ENCODE data around the gene GSTO2.

DNA sequence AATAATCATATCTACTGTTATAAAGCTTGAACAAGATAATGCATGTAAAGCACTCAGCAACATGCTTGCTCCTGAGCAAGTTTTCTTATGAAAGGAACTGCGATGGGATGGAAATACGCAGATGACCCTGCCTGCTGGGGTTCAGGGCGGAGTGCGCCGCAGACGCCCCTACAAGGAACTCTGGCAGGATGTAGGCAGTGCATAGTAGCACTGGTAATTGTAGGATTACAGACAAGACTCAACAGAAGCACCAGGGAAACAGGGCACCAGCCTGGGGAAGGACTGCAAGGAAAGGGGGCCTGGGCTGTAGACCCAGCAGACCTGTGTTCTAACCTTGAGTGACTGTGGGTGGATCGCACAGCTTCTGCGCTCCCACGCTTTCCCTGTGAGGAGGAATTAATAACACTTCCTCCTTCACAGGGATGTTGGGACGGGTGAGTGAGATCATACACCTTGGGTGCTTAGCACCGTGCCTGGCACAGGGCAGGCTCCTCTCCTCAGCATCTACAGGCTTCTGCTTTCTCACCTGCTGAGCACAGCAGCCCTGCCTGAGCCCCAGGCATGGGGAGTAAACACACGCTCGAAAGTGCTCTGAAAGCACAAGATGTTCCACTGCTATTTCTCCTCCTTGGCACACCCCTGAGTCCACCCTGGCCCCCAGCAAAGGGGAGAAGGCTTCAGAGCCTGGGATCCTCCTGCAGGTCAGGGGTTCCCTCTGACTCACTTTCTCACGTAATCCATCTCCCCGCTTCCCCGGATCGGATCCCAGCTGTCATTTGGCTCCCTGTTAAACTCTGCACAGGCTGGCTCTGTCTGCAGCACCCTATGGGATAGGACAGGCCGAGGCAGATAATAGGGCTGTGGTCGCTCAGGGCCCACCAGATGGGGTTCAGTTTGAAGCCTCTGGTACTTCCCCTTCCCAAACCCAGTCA lies 50.1 kb downstream of the GSTO2 start:
- TF ChIP-seq NR2C2 (CRISPR knock-in tag; IDR thresholded peaks at IDR 0.05; ENCODE audit: borderline replicate concordance), result no peak
- TF ChIP-seq, protein P1, sequence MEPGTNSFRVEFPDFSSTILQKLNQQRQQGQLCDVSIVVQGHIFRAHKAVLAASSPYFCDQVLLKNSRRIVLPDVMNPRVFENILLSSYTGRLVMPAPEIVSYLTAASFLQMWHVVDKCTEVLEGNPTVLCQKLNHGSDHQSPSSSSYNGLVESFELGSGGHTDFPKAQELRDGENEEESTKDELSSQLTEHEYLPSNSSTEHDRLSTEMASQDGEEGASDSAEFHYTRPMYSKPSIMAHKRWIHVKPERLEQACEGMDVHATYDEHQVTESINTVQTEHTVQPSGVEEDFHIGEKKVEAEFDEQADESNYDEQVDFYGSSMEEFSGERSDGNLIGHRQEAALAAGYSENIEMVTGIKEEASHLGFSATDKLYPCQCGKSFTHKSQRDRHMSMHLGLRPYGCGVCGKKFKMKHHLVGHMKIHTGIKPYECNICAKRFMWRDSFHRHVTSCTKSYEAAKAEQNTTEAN (CRISPR knock-in tag; conservative IDR thresholded peaks at IDR 0.05), result no peak
- TF ChIP-seq RBM39 (IDR thresholded peaks at IDR 0.05; ENCODE audit: low read depth, low read length, poor library complexity, severe bottlenecking), result no peak
- TF ChIP-seq TCF12 (IDR thresholded peaks at IDR 0.05), result no peak
- no peak for TF ChIP-seq TCF12 (CRISPR knock-in tag; IDR thresholded peaks at IDR 0.05)
- TF ChIP-seq, protein P2, sequence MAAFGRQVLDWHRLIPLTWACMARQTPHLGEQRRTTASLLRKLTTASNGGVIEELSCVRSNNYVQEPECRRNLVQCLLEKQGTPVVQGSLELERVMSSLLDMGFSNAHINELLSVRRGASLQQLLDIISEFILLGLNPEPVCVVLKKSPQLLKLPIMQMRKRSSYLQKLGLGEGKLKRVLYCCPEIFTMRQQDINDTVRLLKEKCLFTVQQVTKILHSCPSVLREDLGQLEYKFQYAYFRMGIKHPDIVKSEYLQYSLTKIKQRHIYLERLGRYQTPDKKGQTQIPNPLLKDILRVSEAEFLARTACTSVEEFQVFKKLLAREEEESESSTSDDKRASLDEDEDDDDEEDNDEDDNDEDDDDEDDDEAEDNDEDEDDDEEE (CRISPR knock-in tag; IDR thresholded peaks at IDR 0.05), result no peak
- TF ChIP-seq HNRNPLL (IDR thresholded peaks at IDR 0.05; ENCODE audit: low read depth, low read length, poor library complexity, severe bottlenecking), result no peak
- TF ChIP-seq SIX1 (CRISPR knock-in tag; IDR thresholded peaks at IDR 0.05; ENCODE audit: borderline replicate concordance), result no peak
- no peak for TF ChIP-seq PCBP2 (optimal IDR thresholded peaks at IDR 0.05; ENCODE audit: low read depth, low read length, poor library complexity, severe bottlenecking)
- TF ChIP-seq, protein P3, sequence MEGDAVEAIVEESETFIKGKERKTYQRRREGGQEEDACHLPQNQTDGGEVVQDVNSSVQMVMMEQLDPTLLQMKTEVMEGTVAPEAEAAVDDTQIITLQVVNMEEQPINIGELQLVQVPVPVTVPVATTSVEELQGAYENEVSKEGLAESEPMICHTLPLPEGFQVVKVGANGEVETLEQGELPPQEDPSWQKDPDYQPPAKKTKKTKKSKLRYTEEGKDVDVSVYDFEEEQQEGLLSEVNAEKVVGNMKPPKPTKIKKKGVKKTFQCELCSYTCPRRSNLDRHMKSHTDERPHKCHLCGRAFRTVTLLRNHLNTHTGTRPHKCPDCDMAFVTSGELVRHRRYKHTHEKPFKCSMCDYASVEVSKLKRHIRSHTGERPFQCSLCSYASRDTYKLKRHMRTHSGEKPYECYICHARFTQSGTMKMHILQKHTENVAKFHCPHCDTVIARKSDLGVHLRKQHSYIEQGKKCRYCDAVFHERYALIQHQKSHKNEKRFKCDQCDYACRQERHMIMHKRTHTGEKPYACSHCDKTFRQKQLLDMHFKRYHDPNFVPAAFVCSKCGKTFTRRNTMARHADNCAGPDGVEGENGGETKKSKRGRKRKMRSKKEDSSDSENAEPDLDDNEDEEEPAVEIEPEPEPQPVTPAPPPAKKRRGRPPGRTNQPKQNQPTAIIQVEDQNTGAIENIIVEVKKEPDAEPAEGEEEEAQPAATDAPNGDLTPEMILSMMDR (CRISPR knock-in tag; IDR thresholded peaks at IDR 0.05), result no peak
- no peak for TF ChIP-seq ZNF777 (CRISPR knock-in tag; IDR thresholded peaks at IDR 0.05)

Measured in HepG2 (cell line).